OCI-LY7 (cell line): ENCODE results near the gene NFYB.
"Not testable (repeated sequence)": the region's sequence is repeated elsewhere in the genome, so short reads cannot be mapped to it uniquely, and the experiment has no call there.

Experiments
- EZH2phosphoT487 ChIP-seq: fragments of 200-600 bp; sonication (generic); IDR thresholded peaks from 2 replicates; pipeline ENCODE4 v1.6.1; 2018; ENCODE audit warnings: low read depth, borderline replicate concordance, mild to moderate bottlenecking, mixed run types, antibody characterized with exemption, low read length, moderate library complexity, mixed read lengths
- TF ChIP-seq, protein P1 (sequence below): fragments of 200-600 bp; sonication (generic); conservative IDR thresholded peaks from 2 replicates; pipeline ENCODE4 v1.5.1; 2014; ENCODE audit warnings: mild to moderate bottlenecking, antibody characterized with exemption, low read length, moderate library complexity, mixed read lengths

GRCh38 chr12:104173804-104174203, 35.8 kb upstream of the NFYB start:
- TF ChIP-seq, protein P1, sequence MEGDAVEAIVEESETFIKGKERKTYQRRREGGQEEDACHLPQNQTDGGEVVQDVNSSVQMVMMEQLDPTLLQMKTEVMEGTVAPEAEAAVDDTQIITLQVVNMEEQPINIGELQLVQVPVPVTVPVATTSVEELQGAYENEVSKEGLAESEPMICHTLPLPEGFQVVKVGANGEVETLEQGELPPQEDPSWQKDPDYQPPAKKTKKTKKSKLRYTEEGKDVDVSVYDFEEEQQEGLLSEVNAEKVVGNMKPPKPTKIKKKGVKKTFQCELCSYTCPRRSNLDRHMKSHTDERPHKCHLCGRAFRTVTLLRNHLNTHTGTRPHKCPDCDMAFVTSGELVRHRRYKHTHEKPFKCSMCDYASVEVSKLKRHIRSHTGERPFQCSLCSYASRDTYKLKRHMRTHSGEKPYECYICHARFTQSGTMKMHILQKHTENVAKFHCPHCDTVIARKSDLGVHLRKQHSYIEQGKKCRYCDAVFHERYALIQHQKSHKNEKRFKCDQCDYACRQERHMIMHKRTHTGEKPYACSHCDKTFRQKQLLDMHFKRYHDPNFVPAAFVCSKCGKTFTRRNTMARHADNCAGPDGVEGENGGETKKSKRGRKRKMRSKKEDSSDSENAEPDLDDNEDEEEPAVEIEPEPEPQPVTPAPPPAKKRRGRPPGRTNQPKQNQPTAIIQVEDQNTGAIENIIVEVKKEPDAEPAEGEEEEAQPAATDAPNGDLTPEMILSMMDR = not testable (repeated sequence)
- not testable (repeated sequence) for TF ChIP-seq EZH2phosphoT487
